Measurements from ENCODE around the gene MAMLD1.

MAMLD1 gene

DNA sequence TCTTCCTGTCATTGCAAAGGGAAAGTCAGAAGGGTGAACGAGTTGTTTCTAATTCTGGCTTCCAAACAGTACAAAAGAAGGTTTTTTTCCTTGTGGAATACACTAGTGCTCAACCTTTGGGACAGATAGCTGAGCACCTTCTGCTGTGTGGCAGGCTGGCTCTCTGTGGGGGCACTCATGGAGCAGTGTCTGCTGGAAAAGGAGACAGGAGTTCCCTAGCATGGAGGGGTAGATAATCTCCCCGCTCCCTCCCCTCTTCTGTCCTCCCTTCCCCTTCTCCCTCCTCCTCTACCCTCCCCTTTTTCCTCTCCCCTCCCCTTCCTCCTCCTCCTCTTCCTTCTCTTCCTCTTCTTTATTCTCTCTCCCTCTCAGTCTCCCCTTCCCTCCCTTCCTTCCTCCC, 142.9 kb downstream of the MAMLD1 start:
- DNase-seq: no peak

DNA sequence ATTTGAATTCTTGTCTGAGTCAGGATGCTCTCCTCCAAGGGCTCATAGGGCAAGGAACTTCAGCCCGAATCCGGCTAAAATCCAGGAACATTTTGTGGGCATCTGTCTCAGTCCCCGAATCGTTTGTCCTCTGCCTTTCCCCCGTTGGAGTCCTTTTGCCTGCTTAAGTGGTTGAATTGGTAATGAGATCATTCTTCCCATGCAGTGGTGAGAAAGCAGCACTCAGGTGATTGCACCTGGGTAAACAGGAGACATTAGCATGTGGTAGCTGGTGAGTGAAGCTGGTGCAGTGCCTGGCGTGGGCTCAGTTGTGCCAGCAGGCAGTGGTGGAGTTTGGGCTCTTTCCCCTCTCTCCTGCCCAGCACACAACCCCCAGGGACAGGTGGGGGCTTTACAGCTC, 143.4 kb downstream of the MAMLD1 start:
- no peak for DNase-seq

DNA sequence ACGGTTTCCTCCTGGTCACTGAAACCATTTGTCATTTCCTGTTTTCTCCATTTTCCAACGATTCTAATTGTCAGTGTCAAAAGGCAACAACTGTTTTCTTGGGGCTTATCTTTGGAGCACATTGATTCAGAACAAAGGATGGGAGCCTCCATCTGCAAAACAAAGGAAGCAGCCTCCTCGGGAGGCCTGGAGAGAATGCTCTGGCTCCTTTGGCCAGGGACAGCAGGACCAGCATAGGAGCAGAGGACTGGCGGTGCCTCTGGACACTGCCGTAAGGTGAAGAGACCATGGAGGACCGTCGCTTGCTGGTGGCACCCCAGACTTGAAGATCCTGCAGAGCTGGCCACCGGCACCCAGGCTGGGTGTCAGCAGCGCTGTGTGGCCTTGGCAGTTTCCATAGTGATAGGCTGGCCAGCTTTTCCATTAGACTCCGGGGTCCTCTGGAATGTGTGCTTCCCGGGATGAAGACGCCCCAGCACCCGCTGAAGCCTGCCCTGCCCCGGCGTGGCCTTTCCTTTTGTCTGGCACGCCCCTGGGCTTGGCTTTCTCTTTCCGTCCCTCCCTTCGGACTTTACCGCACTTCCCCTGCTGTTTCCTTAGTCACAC, 144.2 kb downstream of the MAMLD1 start:
- DNase-seq: no peak

DNA sequence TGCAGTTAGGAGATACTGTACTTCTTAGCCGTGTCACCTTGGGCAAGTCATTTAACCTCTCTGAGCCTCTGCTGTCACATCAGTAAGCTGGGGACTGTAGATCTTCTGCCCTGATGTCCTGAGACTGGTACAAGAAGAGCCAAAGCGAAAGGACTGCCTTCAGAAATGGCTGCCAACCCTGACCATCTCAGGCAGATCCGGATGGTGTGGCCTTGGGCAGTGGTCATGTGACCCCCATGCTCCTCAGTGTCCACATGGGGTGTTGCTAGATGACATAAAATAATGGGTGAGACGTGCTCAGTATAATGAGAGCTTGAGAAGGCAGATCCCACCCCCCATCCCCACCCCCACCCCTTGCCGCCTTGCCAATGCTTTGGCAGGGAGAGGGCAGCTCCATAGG, 144.9 kb downstream of the MAMLD1 start:
- DNase-seq: no peak

DNA sequence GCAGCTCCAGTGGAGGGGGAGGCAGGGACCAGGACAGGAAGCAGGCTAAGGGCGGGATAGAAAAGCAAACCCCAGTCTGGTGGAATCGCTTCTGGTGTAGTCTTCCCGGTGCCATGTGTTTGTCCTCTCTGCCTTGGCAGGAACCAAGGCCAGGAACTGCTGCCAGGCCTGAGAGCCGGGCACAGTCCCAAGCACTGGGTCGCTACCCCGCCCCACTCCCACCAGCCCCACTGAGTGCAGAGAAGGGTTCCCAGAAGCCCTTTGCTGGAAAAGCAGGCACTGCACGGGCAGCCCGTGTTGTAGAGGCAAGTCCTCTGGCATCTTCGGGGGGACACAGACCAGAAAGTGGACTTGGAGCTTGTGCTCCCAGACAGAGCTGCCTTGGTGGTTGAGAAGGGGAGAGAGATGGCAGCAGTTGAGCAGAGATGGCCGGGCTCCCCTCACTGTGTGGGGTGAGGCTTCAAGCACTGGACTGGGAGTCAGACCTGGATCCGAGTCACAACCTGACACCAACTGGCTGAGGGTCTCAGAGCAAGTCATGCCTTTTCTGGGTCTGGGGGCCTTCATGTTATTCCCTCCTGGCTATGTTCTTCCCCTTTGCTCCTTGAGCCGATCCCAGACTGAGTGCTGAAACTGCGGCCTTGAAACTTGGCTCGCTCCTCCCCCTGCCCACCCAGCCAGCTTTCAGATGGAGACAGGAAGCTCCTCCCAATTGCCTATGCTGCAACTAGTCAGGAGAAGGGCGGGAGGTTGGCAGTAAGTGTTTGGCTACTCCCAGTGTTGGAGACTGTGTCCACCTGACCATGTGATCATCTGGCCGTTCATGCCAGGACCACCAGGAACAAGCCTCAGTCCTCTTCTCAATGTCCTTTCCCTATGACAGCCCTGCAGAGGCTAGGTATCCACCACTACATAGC, 145.6 kb downstream of the MAMLD1 start:
- no peak for DNase-seq

DNA sequence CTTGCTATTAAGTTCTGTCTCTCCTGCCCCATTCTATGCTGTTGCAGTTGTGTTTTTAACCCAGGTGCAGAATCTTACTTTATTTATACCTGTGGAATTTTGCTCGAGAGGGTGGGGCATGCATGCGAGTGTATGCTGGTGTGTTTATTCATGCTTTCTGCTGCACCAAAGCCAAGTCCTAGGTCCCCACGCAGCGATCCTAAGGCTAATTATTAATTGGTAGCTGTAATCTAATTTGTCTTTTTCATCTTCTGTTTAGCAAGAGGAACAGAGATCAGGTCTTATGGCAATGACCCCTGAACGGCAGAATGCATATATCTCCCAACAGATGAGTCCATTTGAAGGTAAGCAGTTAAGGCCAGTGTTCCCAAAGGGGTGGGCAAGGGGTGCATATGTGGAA, 146.6 kb downstream of the MAMLD1 start:
- no peak for DNase-seq

DNA sequence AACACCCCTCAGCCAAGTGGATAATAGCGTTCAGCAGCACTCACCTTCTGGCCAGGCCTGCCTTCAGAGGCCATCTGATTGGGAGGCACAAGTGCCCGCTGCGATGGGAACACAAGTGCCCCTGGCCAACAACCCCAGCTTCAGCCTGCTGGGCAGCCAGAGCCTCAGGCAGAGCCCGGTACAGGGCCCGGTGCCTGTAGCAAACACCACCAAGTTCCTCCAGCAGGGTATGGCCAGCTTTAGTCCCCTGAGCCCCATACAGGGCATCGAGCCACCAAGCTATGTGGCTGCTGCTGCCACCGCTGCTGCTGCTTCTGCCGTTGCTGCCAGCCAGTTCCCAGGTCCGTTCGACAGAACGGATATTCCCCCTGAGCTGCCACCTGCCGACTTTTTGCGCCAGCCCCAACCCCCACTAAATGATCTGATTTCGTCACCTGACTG, 149.4 kb downstream of the MAMLD1 start:
- no peak for DNase-seq

DNA sequence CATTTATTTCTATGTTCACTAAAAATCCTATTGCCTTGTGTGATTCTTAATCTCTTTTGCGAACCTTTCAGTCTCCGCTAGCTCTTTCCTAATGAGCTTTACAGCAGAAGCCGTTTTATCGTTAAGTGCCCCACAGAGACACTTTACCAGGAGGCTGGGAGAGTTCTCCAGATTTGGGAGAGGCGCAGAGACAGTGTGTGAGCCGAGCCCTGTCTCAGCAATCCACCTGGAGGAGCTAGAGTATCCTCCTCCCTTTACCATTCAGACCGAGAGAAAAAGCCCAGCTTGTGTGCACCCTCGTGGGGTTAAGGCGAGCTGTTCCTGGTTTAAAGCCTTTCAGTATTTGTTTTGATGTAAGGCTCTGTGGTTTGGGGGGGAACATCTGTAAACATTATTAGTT, 150.4 kb downstream of the MAMLD1 start:
- no peak for DNase-seq

DNA sequence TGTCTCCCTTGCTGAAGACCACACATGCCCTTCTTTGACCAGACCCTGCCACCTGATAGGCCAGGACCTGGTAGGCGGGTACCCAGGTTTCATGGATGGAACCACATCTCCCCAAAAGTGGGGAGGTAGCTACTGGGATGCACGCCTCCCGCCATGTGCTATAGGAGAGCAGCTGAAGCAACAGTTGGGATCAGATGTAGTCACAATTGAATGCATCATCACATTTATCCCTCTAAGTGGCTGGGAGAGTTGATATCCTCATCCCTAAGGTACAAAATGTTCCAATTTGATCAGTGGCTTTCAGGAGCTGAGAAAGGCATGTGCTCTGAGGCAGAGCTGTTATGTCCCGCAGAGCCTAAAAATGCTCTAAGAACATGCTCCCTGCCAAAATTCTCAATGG, 151.3 kb downstream of the MAMLD1 start:
- no peak for DNase-seq

DNA sequence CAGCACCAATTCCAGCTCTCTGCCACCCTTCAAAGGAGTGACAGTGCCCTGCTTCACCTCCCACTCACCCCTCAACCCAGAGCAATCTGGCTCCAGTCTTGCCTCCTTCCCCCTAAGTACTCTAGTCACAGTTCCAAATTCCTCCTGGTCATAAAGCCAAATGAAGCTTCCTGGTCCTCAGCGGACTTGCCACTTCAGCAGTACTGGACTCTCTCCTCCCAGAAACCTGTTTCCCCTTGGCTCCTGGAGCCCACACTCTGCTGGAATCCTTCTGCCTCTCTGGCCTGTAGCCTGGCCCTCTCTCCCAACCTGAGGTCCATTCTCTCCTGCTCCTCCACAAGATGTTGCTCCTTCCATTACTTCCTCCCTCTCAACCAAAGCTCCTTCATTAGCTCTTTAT, 152.7 kb downstream of the MAMLD1 start:
- no peak for DNase-seq

DNA sequence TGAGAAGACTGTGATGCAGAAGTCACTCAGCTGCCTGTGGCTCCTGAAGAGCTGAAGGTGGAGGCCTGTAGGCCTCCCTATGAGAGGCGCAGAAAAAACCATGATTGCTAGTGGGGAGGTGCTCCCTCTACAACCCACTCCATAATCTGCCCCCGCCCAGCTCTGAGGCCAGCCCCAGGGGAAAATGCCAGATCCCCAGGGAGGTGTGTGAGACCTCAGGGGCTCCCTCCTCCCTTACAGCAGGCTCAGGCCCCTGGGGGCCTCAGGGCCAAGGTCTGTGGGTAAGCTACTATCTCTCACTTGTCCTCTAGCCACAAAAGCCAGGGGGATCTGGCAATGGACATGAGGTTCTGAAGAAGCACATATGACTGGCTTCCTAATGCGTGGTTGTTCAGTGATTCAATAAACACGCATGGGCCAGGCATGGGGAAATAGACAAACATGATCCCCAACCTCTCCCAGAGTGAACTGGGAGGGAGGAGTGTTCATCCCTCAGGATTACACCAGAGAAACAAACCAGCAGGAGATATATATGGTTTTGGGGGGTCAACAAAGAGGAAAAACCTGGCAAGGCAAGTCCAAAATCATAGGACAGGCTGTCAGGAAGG, 154.3 kb downstream of the MAMLD1 start:
- DNase-seq: no peak

DNA sequence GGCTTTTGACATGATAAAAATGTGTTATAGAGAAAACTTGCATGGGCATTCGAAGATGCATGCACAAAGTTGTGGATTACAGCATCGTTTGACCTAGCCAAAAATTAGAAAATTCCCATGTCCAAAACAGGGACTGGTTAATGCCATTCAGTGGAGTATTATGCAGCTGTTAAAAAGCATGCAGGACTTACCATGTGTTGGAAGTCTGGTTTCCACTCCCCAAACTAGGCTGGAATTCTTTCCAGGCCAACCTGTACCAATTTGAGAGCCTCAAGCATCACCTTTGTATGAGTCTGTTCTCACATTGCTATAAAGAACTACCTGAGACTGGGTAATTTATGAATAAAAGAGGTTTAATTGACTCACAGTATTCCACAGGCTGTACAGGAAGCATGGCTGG, 159.4 kb downstream of the MAMLD1 start:
- DNase-seq: no peak

DNA sequence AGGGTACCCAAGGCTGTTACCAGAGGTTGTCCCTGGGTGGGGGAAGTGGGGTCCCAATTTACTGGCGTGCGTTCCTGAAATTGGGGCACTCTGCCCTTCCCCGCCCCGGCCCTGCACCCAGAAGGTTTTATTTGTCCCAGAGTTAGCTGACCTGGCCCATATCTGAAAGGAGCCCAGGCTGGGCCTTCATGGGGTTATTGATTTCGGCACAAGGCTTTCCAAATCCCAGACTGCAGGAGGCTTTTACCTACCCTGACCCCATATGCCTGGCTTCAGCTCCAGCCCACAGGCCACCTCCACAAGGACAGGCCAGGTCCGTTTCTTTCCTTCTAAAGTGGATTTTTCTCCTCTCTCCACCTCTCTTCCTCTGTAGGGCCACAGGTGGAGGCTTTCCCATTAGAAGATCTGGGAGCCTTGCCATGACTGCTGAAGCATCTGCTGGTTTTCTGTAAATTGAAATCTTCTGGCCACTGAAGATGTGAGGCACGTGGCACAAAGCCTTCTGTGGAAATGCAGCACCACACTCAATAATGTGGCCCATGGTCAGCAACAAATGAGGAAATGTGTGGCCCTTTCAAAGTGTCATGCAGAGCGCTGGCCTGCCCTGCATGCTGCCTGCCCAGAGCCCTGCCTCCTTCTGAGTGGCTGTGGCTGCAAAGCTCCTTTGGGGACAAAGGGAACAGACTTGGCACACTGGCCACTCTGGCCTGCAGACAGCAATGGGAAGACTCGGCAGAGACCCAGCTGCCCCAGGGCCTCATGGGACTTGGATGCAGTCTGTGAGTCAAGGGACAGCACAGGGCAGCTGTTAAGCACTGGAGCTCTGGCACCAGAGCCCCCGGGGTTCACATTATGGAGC, 162.2 kb downstream of the MAMLD1 start:
- DNase-seq: no peak

DNA sequence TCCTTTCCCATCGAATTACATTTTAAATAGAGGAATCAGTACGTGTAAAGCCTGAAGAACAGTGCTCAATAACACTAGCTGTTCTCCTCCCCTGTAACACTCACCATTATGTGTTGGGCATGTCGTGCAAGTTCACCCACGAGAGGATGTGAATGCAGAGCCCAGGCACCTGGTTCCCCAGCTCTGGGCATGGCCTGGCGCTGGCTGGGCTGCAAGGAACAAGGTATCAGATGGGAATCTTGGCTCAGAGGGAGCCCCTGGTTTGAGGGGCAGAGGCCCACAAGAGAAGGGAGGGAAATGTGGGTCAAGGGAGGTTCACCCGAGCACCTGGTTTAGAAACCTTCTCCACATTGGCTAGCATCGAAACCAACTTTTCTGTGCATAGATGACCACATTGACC, 163.6 kb downstream of the MAMLD1 start:
- no peak for DNase-seq

DNA sequence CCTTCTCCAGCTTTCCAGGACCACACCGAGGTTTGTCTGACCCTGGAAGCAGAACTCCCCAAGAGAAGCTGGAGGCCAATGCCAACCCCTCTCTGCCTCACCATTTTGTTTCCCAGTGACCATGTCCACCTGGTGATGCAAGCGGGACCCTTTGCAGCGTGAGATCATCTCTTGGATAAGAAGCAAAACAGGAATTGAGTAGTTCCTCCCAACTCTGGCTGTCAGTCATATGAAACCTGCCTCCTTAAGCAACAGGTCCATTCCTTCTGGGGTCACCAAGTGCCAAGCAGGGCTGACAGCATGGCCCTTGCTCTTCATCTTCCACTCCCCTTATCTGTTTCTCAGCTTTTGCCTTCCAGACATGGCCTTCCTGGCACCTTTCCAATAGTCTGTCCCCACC, 164.0 kb downstream of the MAMLD1 start:
- DNase-seq: no peak

DNA sequence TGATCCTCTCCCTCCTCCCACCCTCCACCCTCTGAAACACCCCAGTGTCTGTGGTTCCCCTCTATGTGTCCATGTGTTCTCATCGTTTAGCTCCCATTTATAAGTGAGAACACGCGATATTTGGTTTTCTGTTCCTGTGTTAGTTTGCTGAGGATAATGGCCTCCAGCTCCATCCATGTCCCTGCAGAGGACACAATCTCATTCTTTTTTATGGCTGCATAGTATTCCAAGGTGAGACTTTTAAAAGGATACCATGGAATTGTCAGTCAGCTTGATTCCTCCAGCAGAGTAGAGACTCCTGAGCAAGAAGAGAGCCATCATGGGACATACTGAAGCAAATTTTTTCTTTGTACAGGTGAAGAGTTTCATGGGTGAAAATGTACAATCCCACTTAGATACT, 166.5 kb downstream of the MAMLD1 start:
- DNase-seq: no peak

DNA sequence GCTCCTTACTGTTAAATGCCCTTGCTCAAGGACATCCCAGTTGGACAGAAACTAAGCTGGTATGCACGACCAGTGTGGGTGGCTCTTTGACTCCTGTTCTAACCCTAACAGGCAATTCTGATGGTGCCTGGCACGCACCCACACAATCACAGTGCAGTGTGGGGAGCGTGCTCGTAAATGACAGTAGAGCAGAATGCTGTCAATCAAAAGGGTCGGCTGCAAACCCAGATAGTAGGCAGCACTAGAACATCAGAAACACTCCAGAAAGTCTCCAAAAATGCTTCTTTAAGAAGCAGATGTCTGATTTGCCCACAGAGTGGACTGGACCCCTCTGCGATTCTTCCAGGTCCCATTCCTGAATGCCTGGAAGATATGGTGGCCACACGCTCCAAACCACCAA, 167.7 kb downstream of the MAMLD1 start:
- DNase-seq: no peak

DNA sequence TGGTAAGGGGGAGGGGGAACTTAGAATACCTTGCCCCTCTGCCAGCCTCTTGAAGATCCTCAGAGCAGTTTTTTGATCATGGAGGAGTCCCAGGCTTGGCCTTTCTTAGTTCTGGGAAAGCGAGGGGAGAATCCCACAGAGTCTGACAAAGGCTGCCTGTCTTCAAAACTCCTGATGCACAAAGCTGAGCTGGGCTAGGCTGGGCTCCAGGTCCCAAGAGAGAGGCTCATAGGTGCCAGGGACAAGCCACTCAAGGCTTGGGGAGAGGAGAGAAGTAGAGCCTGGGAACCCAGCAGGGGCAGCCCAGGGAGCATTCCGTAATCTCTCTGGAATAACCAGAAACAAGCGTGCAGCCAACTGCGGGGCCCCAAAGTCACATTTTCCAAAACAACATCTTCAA, 168.3 kb downstream of the MAMLD1 start:
- DNase-seq: no peak

DNA sequence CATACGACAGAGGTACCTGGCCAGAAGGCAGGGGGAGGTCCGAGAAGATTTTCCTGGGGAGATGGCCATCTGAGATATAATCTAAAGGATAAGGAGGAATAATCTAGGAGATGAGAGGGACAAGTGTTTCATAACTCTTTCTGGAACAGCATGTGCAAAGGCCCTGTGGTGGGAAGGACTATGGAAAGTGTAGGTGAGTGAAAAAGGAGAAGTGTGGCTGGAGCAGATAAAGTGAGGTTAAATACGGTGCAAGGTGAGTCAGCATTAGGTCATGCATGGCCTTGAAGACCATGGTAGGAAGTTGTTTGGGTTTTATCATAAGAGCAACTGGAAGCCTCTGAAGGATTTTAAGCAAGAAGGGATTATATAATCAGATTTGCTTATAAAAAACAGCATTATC, 170.7 kb downstream of the MAMLD1 start:
- no peak for DNase-seq

DNA sequence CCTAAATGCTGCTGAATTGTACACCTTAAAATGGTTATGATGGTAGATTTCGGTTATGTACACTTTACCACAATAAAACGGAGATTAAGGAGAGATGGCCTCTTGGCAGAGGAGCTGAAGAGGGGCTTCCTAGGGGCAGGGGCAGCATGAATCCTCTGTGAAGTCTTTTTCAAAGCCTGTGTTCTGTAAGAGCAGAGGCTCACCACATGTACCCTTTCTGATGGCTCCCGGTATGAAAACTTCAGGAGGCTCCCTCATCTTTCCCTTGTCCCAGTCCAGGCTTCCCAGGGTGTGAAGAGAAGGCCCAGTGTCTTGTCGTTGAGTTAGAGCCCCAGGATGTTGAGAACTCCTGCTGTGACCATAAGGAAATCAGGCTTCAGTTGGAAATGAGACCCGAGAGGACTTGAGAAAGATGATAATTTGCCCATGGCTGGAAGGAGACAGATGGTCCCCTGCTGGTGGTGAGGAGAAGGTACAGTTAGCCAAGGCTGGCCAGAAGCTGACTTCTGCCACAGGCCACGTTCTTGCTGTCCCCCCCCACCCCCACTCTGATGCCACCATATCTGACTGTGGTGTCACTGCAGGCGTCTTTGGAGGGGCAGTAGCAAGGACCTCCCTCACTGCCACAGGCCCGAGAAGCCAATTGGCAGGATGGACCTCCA, 173.5 kb downstream of the MAMLD1 start:
- no peak for DNase-seq

DNA sequence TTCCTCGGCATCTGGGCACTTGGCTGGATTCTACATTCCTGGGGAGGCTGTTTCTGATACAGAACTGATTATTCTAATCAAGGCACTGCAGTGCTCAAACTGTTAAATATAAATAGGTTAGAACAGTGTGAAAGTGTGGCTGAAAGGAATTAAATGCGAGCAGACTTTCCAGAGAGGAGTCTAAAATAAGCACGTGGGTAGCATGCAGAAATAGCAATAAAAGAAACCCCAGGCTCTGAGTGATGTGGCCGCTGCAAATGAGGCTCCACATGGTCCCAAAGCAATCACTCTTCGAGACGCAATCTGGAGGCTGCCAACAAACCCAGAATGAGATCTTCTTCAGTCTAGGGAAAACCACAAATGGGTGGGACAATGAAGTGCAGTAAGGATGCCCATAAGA, 174.7 kb downstream of the MAMLD1 start:
- no peak for DNase-seq

DNA sequence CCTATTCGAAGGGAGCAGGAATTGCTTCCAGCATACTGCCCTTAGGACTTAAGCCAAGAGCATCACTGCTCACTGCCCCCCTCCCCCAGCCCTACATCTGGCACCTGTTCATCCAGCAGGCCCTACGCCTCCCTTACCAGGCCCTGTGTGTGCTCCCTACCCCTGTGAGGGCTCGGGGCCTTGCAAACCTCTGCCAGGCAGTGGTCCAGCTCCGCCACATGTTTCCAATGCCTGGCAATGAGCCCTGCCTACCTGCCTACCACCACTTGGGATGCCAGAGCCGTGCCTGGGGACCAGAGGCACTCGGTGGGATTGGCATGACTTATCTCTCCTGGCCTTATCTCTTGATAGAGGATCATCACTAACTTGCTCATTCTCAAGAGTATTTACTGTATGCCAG, 177.8 kb downstream of the MAMLD1 start:
- DNase-seq: no peak

DNA sequence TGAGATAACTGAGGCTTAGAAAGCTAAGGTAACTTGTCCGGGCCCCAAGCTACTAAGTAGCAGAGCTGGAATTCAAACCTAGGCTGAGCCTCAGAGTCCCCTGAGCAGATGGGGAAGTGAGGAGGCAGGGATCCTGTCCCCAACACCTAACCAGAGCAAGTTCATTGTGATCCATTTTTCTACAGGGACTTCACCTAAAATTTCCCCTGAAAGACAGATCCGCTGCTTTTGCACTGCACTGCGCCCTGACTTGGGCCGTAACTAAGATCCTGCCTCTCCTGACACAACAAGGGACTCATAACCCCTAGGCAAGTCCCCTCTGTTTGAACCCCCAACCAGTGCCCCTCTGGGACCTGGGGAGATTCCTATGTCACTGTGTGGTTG, 179.7 kb downstream of the MAMLD1 start:
- DNase-seq: no peak

Measured in stimulated activated CD4-positive, alpha-beta T cell treated with anti-CD3 and anti-CD28 coated beads, Interleukin-15, amount 100 ng/mL, for 24 hours (primary cell).